ENCODE results near the gene ZNF778. TPM values are rescaled to one million over a fixed set of nuclear protein-coding genes. Genes with fewer than 3 reads are reported as not detected.

The ZNF778 gene
- total and polyA plus RNA-seq, 2 of the 13 experiments (the other 11 are each of a cell fraction or from before 2014, with no cell fraction given): 3.8 to 7.2 TPM

- peak; percentile 9; the same call in 1 of the 2 replicates for TF ChIP-seq PPARG (CRISPR knock-in tag; conservative IDR thresholded peaks at IDR 0.05)
- peak; percentile 83 for TF ChIP-seq ZNF414 (CRISPR knock-in tag; IDR thresholded peaks at IDR 0.05)
- TF ChIP-seq ZEB1 (IDR thresholded peaks at IDR 0.05; ENCODE audit: insufficient replicate concordance, low read depth): peak; percentile 53
- no peak for TF ChIP-seq CSRNP2 (CRISPR knock-in tag; conservative IDR thresholded peaks at IDR 0.05; ENCODE audit: low read depth)
- 0 out of 2 replicates have a peak, but pooled peaks have one; percentile 49 for TF ChIP-seq HOXA5 (CRISPR knock-in tag; IDR thresholded peaks at IDR 0.05)
- TF ChIP-seq ARNTL (CRISPR knock-in tag; IDR thresholded peaks at IDR 0.05): peak; percentile 14; the same call in 1 of the 2 replicates
- peak; percentile 54; the same call in 1 of the 2 replicates for TF ChIP-seq POLR2AphosphoS5 (IDR thresholded peaks at IDR 0.05; ENCODE audit: low read depth, low read length)
- TF ChIP-seq TFAP4 (IDR thresholded peaks at IDR 0.05; ENCODE audit: borderline replicate concordance, low read depth): peak; percentile 41; the same call in 1 of the 2 replicates
- no peak for TF ChIP-seq ZBTB14 (CRISPR knock-in tag; IDR thresholded peaks at IDR 0.05)
- TF ChIP-seq PHF5A (CRISPR knock-in tag; IDR thresholded peaks at IDR 0.05; ENCODE audit: low read depth, unreplicated experiment): no peak
- peak; percentile 74 for TF ChIP-seq HDAC2 (CRISPR knock-in tag; IDR thresholded peaks at IDR 0.05)
- TF ChIP-seq ZNF296 (CRISPR knock-in tag; conservative IDR thresholded peaks at IDR 0.05): 0 out of 2 replicates have a peak, but pooled peaks have one; percentile 18
- TF ChIP-seq SP5 (CRISPR knock-in tag; IDR thresholded peaks at IDR 0.05; ENCODE audit: borderline replicate concordance, low read depth): peak; percentile 47; the same call in 1 of the 2 replicates
- TF ChIP-seq PHF21A (CRISPR knock-in tag; IDR thresholded peaks at IDR 0.05): 0 out of 2 replicates have a peak, but pooled peaks have one; percentile 28
- no peak for TF ChIP-seq ZNF576 (CRISPR knock-in tag; IDR thresholded peaks at IDR 0.05)
- TF ChIP-seq PLSCR1 (CRISPR knock-in tag; IDR thresholded peaks at IDR 0.05; ENCODE audit: borderline replicate concordance): no peak
- no peak for TF ChIP-seq FOXP1 (IDR thresholded peaks at IDR 0.05)
- TF ChIP-seq FOXP1 (CRISPR knock-in tag; IDR thresholded peaks at IDR 0.05): peak; percentile 59; the same call in 1 of the 2 replicates
- 0 out of 2 replicates have a peak, but pooled peaks have one; percentile 6 for TF ChIP-seq ZNF619 (CRISPR knock-in tag; IDR thresholded peaks at IDR 0.05)
- no peak for TF ChIP-seq ZBTB26 (CRISPR knock-in tag; IDR thresholded peaks at IDR 0.05; ENCODE audit: borderline replicate concordance)
- TF ChIP-seq HINFP (CRISPR knock-in tag; IDR thresholded peaks at IDR 0.05; ENCODE audit: low read depth): no peak; the same call in 1 of the 2 replicates
- no peak for TF ChIP-seq TCF7 (IDR thresholded peaks at IDR 0.05; ENCODE audit: low read depth)
- peak; percentile 51; the same call in 1 of the 2 replicates for TF ChIP-seq SAP130 (CRISPR knock-in tag; IDR thresholded peaks at IDR 0.05; ENCODE audit: low read depth)
Observed at GRCh38 chr16:89246383-89246902, 28.9 kb downstream of the ZNF778 start (continued).

All from HepG2 (cell line).